ENCODE results near the gene PRUNE2.

Gene PRUNE2

DNA sequence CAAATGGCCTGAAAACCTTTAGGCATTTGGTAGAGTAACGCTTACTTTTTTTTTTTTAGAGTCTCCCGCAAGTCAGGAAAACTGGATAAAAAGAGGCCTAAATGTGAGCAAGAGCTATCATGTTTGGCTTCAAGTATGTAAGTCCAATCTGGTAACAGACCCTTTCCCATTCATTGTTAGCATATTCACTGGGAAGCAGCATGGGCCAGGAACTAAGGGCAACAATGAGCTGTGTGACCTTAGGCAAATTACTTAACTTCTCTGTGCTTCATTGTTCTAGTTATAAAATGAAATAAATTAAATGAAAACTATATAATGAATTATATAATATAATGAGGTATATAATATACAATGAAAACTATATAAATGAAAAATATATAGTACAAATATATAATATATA lies 256.0 kb downstream of the PRUNE2 start:
- no peak for DNase-seq

DNA sequence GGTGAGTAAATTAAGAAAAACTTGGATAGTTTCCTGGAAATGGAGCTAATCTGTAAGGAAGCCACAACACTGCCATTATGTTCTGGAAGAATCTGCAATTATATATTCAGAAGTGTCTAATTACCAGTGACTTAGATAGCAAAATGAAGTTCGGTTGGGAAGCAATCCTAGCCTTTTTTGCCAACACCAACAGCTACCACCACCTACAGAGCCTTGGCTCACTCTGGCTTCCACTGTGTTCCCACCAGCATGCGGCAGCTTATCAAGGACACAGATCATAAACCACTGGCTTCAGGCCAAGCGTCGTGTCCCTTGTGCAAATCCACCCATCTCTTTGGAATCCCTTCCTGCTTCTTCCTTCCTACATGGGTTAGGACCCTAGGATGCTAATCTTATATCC lies 259.7 kb downstream of the PRUNE2 start:
- no peak for DNase-seq

DNA sequence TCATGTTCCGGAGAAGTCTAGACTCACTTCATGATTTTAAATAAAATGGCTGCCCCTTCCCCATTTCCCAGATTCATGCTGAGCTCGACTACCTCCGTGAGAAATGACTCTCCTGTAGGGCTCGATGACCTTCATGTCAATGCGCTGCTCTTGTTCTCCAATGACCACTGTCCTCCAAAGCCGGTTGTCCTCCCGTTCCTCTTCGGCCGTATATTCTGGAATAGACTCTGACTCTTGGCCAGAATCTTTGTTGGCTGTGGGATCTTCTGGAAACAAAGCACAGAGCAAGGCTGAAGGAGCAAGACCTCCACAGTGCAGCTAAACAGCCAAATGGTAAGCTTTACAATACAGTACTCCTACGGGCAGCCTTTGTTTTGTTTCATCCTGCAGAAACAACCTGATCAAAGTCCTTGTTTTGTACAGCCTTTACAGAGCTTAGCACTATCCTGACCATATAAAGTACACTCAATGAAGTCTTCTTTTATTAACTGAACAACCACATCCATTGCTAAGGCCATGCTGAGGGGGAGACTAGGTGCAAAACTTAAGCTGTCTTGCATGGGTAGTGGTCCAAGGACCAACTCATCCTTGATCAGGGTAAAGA lies 261.2 kb downstream of the PRUNE2 start:
- no peak for DNase-seq

DNA sequence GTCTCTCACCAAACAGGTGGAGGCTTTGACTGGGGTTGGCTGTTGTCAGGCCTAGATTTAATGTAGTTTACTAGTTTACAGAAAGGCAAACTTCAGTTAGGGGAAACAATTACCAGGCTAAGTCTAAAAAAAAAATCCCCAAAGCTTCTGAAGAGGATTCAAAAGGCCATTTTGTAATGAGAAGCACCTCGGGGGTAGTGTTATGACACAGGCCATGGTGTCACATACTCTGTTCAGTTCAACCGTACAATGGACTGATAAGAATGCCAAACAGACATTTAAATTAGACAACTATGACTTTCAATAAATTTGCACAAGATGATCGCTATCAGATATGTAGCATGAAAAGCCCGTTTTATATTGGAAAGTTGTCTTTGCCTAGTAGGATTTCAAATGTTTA lies 261.7 kb downstream of the PRUNE2 start:
- DNase-seq, result no peak

DNA sequence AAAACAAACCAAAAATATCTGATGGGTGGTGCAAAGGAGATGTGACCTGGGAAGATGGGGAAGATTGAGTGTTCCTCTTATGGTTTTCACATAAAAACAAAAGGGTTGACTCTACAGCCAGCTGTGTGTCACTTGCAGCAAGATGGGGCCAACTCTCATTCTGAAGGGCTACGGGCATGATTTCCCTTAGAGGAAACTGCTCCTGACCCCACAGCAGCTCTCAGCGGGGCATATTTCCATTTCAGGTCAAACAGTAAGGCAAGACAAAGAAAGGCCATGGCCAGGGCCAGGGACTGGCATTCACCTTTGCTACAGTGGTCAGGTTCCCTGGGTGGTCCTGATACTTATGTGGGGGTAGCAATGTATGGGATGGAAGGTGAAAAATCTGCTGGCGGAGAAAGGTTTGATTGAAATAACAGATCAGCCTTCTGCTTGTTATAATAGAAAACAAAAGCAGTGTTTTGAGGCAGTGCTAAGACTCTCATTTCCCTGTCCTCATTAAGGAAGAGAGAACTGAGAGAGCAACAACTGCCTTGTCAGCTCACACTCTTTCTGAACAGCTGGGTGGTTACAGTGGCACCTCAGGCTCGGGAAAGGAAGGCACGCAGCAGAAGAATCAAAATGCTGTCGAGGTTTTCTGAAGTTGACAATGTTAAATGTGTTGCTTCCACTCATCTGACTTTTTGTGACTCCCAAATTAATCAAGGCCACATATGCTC lies 262.4 kb downstream of the PRUNE2 start:
- DNase-seq, result no peak

DNA sequence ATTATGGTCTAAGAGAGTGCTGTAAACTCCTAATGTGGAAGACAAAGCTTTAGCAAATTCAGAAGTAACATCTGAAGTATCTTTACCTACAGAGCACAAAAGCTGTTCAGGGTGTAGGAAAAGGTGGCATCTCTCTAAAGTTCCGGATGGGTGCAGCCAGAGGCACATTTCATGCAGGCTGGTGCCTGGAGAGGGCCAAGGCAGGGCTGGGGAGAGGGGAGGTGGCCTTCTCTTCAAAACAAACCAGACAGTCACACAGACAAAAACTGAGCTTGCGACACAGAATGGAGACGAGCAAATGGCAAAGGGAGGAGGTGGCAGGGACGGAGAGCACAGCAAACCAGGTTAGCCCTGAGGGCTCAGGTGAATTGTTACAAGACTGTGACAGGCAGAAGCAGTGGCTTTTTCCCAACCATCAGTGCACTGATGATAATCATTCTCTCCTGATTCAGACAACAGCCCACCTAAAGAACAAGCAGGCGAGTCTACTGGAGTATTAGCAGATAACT lies 263.2 kb downstream of the PRUNE2 start:
- no peak for DNase-seq

DNA sequence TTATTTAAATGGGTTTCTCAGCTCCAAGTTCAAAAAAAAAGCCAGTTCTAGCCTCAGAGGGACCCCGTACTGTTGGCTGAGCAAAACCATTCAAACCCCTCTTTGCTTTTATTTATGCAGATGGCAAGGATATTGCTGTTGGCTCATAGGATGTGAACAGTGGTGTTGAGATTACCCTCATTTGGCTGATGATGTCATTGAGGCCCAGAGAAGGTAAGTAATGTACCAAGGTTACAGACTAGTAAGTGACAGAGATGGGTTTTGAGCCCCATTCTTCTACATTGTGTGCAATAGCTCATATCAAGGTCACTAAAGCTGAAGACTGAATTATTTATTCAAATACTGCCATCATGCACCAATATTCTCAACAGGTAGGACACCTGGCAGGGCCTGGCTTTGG lies 263.8 kb downstream of the PRUNE2 start:
- DNase-seq, result no peak

DNA sequence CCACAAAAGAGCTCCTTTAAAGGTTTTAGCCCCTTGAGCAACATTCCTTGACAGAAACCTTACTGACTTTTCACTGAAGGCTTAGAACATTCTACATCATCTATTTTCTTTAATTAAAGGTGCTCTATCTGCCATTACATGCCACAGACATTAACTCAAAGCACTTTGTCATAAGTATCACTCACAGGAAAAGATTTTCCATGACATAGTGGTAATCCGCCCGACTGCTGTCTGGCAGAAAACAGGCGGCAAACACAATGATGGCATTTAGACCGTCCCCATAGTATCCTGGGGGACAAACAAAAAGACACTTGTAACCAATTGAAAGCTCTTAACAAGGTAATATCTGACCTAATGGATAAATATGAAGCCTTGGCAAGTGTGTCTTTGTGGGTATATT lies 267.9 kb downstream of the PRUNE2 start:
- no peak for DNase-seq

DNA sequence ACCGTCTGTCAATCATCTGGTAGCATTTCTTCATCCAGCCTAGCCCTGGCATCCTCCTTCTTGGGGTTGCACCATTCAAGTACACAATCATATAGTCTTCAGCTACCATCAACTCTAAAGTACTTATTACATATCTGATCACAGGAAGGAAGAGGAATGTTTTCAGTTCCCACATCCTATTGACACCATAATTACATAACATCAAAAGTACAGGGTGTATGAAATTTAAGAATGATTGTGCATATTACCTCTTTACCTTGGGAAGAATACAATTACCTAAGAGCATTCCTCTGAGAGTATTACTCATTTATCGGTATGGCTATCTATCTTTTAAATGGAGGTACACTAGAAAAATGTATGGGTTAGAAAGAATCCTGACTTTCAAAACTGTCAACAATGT lies 268.5 kb downstream of the PRUNE2 start:
- no peak for DNase-seq

DNA sequence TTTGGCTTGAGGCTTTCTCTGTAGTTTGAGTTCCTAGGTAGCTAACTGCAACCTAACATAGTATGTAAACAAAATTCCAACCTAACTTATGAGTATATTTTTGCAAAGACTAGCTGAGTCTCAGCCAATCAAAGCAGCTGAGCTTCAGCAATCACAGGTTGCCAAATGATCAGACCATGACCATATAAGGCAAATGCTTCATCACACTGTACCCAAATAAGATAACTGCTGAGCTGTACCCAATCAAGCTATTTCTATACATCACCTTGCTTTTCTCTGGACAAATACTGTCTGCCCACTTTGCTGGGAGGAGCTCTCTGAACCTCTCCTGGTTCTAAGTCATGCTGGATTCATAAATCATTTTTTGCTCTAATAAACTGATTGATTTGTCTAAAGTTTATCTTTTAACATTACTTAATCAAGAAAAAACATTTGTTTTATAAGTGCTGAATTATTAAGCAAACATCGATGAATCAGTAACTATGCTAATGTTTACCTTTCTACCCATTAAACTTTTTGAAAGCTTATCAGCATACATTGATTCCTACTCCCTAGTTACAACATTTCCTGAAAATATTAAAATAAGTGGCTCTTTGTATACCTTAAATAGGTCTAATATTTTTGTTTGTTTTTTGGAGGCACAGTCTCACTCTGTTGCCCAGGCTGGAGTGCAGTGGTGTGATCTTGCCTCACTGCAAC lies 271.4 kb downstream of the PRUNE2 start:
- DNase-seq, result peak; percentile 8

DNA sequence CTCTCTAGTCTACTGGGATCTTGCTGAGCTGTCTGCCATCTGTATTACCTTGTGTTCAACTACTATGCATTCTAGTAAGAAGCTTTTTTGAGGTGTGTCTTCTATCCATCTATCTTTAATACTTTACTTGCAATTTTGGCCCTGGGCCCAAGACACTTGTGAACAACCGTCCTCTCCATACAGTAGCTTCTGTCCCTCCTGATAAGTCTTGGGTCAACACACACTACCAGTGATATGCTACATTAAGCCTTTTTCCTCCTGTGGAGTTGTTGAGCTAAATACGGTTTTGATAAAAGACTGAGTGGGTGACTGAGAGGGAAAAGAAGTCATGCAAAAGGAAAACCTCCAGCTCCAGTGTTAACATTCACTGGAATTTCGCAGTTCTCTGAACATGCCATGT lies 275.0 kb downstream of the PRUNE2 start:
- no peak for DNase-seq

DNA sequence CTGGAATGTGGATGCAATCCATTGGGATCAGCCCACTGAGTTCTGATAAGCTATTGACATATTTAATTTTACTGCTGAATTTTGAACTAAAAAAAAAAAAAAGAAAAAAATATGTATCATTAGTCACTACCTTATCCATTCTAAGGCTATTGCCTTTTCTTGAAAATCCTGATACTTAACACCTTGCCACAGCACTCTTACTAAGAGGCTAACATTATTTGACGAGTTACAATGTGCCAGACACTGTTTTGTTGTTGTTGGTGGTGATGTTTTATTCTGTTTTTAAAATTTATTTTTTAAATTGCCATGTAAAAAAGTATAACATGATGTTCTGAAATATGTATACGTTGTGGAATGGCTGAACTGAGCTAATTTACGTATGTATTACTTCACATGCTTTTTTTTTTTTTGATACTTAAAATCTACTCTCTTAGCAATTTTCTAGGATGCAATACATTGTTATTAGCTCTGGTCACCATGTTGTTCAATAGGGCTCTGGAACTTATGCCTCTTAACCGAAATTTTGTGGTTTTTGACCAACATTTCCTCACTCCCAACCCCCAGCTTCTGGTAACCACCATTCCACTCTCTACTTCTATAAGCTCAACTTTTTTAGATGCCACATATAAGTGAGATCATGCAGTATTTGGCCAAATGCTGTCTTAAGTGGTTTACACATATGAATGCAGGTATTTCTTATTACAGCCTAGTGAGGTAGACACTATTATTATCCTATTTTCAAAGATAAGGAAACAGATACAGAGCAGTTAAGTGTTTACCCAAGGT lies 276.5 kb downstream of the PRUNE2 start:
- DNase-seq, result no peak

DNA sequence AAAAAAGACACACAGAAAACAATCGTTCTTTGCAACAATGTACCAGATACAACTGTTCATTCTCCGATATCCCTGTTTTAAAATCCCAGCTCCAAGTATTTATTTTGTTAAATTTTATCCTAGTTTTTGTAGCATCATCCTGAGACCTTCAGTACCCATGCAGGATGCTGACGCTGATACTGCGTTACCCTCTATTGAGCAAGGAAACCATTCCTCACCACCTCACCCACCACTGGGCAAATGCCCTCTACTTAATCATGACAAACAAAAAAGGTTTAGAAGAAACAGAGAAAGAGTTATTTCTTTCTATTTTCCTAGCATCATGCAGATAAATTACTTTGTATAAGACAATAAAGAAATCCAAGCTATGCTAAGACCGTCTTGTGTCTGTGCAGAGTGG lies 277.8 kb downstream of the PRUNE2 start:
- no peak for DNase-seq

DNA sequence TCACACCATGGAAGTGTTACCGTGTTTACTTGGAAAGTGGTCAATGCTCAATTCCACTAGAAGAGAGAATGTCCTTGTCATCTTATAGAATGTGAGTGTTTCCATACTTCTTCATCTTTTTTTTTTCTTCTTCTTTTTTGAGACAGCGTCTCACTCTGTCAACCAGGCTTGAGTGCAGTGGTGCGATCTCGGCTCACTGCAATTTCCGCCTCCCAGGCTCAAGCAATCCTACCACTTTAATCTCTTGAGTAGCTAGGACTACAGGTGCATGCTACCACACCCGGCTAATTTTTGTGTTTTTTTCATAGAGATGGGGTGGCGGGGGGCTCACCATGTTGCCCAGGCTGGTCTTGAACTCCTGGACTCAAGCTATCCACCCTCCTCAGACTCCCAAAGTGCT lies 278.9 kb downstream of the PRUNE2 start:
- DNase-seq, result no peak

DNA sequence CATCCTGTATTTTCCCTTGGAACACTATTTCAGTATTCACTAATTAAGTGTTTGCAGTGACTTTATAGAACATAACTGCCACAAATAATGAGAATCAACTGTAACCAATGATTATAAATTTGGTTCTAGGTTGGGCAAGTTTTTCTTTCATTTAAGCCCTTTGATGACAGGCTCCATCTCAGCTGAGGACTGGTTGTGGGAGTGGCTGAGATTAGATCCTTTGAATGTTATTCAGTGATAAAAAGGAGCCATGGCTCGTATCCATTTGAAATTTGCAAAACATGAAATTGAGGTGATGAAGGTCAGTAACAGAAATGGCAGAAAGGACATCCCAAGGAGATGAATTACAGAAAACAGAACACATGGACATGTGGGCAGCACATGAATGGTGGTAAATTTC lies 279.8 kb downstream of the PRUNE2 start:
- no peak for DNase-seq

DNA sequence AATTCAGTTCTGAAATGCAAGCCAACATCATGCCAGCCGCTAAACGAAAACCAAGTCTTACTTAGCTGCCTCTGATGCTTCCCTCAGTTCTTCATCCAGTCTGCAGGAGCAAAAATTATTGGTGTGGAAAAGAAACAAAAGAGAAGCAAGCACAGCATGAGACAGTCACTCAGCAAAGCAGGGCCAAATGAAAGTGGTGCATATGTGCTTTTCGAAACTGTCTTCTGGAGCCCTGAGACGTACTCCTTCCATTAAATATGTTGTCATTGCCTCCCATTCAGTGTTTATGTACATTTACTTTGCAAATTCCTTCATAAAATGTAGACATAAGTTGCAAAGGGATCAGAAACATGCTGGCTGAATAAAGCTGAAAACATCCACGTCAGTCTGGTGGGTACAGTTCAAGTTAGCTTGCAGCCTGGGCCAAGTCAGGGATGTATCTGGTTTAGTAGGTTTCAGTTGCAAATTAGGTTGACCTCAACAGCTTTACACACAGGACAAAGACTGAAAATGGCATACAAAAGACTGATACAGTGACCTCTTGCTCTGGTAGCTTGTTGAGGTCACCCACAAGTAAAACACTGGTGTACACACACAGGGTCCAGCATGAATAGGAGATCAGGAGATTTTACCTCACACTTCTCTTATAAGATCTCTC lies 281.4 kb downstream of the PRUNE2 start:
- DNase-seq, result no peak

DNA sequence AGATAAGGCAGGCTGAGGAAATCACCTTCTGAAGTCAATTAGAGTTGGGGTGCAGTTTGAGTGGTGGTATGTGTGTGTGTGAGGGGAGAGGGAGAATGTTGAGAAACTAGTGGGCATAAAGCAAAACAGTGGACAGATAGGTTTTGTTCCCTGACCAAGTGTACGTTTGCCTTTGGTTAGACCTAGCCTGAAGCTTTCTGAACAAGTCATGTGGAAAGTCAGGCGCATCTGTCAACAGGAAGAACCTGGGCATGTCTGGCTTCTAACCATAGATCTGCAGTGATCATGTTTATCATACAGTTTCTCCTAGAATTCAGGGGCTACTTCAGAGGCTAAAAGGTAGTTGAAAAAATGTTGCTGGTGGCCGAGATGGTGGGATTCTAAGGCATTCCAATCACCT lies 284.9 kb downstream of the PRUNE2 start:
- no peak for DNase-seq

DNA sequence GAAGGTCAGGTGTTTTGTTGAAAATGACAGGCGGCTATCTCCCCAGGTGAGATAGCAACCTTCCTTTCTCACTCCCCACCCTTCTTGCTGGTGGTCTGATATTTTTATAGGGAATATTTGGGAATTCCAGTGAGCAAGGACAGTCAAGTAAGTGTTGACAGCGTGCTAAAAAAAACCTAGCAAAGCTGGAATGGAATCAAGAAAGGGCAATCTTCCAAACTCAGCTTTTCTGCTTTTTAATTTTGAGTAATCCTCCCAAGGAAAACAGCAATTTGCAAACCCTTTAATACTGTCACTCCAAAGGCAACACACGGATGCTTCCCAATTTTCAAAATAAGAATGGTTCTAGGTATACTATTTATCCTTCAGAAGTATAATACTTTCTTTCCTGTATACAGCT lies 285.3 kb downstream of the PRUNE2 start:
- DNase-seq, result no peak

DNA sequence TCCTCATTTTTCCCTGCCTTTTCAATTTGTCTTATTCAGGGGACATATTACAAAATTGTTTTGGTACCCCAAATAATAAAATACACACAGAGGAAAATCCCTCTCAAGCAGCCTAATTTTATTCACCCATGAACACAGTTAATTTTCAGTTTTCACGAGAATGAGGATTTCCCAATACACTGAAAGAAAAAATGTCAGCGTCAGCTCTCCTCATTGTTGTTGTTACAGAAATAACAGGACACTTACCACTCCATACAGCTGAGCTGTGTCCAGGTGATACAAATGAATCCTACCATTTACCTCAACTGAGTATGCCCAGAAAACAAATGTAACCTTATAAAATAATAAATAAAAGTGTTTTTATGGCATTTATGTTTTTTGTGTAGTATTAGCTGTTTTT lies 286.3 kb downstream of the PRUNE2 start:
- no peak for DNase-seq

DNA sequence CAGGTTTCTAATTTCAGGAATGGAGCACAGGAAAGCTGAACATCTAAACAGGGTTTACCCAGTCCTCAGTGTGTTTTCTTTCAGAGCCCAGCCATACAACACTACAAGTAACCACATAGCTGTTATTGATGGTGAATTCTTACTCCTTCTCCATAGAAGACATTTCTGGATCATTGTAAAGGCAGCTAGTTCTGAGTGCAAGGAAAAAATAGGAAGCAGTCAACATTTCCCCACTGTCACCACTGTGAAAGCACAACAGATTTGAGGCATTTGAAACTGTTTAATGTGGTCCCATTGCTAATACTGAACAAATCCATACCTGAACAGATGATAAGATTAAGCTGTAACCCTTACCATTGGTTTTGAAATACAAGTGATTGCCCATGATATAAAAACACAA lies 286.7 kb downstream of the PRUNE2 start:
- DNase-seq, result no peak

DNA sequence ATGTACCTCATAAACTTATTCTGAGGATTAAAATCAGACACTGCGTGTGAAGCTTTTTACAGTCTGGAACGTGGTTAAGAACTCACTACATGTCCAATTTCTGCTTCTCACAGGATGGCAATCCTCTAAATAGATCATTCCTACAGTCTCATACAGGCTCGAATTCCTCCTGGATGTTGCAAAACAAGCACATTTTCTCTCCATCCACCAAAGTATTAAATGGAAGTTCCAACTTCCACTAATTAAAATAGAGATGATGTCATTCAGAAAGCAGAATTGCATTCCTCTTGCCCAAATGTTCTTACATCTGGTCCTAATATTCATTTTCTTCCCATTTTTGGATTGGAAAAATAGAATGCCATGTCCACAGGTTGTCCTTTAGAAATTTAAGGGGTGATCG lies 287.2 kb downstream of the PRUNE2 start:
- no peak for DNase-seq

DNA sequence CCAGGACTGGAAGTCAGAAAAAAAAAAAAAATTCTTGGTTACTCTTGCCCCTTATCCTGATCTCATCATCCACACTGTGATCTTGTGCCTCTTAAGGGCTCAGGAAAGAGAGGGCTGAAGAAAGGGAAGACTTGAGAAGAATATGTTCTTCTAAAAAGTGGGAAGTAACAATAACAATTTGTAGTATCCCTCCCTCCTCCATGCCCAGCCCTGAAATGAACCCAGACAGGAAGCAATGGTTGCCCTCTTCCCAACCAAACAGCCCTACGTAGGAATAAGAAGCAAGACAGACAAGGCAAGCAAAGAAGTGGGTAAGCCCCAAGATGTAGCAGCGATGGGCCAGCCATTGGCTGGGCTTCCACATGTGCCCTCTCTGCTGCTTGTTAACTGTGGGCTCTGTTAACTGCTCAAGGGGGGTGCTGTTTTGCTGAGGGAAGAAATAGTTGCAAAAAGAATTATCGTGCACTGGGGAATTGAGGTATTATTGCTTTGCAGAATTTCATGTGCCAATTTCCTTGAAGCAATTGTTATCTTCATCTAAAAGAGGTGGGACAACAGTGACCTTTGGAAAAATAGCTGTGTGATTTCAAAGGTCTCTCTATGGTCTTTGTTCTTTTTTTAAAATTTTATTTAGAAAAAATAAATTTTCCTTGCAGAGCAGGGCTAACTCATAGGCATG lies 288.3 kb downstream of the PRUNE2 start:
- no peak for DNase-seq
